ENCODE results near the gene ARPC2.
"Not testable (repeated sequence)": the region's sequence is repeated elsewhere in the genome, so short reads cannot be mapped to it uniquely, and the experiment has no call there.

Gene ARPC2
- long read RNA-seq, donor 1, transcript ARPC2-202 (11 exons, 1,505 nt): major isoform, 122 of 311 reads
- long read RNA-seq, donor 1, transcript ARPC2-216 (2 exons, 550 nt): minor isoform, 12 of 311 reads
- long read RNA-seq, donor 1, transcript ARPC2-201 (10 exons, 1,605 nt): minor isoform, 15 of 311 reads
- long read RNA-seq, donor 1, partial matches to known transcripts: 154 of 311 reads
- long read RNA-seq, donor 1, other reads (novel, unspliced or antisense): 0 of 311 reads
- long read RNA-seq, donor 2, transcript ARPC2-202 (11 exons, 1,505 nt): major isoform, 95 of 164 reads
- long read RNA-seq, donor 2, transcript ARPC2-201 (10 exons, 1,605 nt): minor isoform, 5 of 164 reads
- long read RNA-seq, donor 2, partial matches to known transcripts: 58 of 164 reads
- long read RNA-seq, donor 2, other reads (novel, unspliced or antisense): 0 of 164 reads
- long read RNA-seq, donor 3, transcript ARPC2-202 (11 exons, 1,505 nt): major isoform, 51 of 104 reads
- long read RNA-seq, donor 3, partial matches to known transcripts: 43 of 104 reads
- long read RNA-seq, donor 3, other reads (novel, unspliced or antisense): 0 of 104 reads
- long read RNA-seq, donor 4, transcript ARPC2-201 (10 exons, 1,605 nt): minor isoform, 5 of 183 reads
- long read RNA-seq, donor 4, transcript ARPC2-202 (11 exons, 1,505 nt): major isoform, 55 of 183 reads
- long read RNA-seq, donor 4, transcript ARPC2-216 (2 exons, 550 nt): minor isoform, 11 of 183 reads
- long read RNA-seq, donor 4, partial matches to known transcripts: 109 of 183 reads
- long read RNA-seq, donor 4, other reads (novel, unspliced or antisense): 0 of 183 reads
- long read RNA-seq, donor 5, transcript ARPC2-201 (10 exons, 1,605 nt): minor isoform, 11 of 170 reads
- long read RNA-seq, donor 5, transcript ARPC2-202 (11 exons, 1,505 nt): major isoform, 114 of 170 reads
- long read RNA-seq, donor 5, partial matches to known transcripts: 41 of 170 reads
- long read RNA-seq, donor 5, other reads (novel, unspliced or antisense): 0 of 170 reads
- long read RNA-seq, donor 6, transcript ARPC2-216 (2 exons, 550 nt): minor isoform, 14 of 237 reads
- long read RNA-seq, donor 6, transcript ARPC2-202 (11 exons, 1,505 nt): major isoform, 111 of 237 reads
- long read RNA-seq, donor 6, partial matches to known transcripts: 78 of 237 reads
- long read RNA-seq, donor 6, other reads (novel, unspliced or antisense): 26 of 237 reads
- long read RNA-seq, donor 7, transcript ARPC2-216 (2 exons, 550 nt): minor isoform, 34 of 430 reads
- long read RNA-seq, donor 7, transcript ARPC2-202 (11 exons, 1,505 nt): major isoform, 193 of 430 reads
- long read RNA-seq, donor 7, transcript ARPC2-209 (7 exons, 2,226 nt): minor isoform, 5 of 430 reads
- long read RNA-seq, donor 7, transcript ARPC2-201 (10 exons, 1,605 nt): minor isoform, 19 of 430 reads
- long read RNA-seq, donor 7, partial matches to known transcripts: 166 of 430 reads
- long read RNA-seq, donor 7, other reads (novel, unspliced or antisense): 5 of 430 reads
- long read RNA-seq, donor 8, transcript ARPC2-216 (2 exons, 550 nt): minor isoform, 7 of 204 reads
- long read RNA-seq, donor 8, transcript ARPC2-201 (10 exons, 1,605 nt): minor isoform, 9 of 204 reads
- long read RNA-seq, donor 8, transcript ARPC2-202 (11 exons, 1,505 nt): major isoform, 104 of 204 reads
- long read RNA-seq, donor 8, partial matches to known transcripts: 75 of 204 reads
- long read RNA-seq, donor 8, other reads (novel, unspliced or antisense): 0 of 204 reads

DNA sequence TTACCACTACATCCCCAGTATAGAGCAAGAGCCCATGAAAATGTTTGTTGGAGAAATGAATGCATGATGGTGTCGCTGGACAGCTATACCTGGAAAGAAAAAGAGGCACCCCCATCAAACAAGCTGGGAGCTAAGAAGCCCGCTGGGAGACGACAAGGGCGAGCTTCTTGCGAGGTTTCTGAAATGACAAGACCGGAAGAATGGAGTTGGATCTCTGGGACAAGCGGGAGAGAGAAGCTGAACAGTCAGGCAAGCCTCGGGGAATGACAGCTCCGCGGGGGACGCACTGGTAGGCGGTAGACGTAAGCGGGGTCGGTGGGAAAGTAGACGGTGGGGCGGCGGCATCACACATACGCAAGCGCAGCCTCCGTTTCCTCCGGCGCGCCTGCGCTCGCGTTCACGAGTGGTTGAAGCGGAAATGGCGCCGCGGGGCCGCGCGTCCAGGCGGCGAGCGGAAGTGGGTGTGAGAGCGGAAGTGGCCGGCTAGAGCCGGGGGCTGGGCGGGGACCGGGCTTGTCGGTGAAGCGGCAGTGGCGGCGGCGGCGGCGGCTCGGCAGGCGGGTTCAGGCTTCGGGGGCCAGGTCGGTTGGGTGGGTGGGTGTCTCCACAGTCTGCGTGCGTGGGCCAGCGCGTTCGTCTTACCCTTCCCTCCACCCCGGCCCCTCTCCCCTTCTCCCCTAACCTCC, at the start of gene ARPC2:
ARPC2 (plus strand) TSS at position 516 of the 686 bp plus-strand sequence. CDS start 282 bp downstream, outside the sequence.
- peak; percentile 91 for DNase-seq

DNA sequence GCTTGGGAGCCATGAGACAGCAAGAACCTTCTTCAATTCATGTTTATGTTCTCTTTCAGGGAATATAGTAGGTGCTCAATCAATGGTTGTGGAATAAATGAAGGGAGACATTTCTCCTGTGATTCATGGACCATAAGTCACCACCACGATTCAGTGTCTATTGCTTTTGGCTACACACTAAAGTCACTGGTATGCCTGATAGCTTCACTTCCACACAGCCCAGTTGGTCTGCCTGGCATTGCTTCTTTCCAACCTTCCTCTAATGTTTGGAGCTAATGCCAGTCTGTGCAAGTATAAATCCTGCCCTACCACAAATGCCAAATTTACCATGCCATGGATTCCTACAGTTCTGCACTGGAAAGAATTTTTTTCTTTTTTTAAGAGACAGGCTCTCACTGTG, 49.0 kb upstream of the ARPC2 start:
- DNase-seq: no peak

GRCh38 chr2:218168635-218169462, 48.1 kb upstream of the ARPC2 start:
- DNase-seq: peak; percentile 18

DNA sequence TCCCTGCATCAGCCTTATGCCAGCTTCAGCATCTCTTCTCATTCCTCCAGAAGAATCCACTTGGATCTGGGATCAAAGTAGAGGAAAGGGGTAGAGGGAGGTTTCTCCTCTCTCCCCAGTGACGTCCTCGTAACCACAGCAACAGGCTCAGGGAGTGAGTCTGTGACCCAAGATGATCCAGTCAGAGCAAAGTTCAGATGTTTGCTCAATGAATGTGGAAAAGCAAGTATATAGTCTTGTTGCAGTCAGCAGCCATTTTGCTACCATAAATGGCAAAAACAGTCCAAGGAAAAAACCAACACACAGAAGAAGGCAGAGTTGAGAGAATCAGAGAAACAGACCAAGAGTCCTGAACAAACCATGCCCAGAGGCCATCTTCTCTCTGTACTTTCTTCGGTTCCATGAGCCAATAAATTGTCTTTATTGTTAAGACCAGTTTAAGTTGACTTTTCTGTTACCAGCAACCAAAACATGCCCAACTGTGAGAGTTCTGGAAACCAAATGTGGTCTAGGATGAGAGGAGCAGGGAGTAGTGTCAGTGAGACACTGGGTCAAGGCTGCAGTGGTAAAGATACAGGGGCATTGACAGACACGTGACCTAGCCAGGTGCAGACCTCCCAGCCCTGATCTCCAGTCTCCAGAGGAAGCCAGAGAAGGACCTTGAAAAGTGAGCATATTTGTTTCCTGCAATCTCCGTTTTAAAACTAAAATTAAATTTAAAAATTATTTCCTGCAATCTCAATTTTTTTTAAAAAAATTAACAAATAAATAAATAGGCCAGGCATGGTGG, 47.0 kb upstream of the ARPC2 start:
- DNase-seq: no peak

DNA sequence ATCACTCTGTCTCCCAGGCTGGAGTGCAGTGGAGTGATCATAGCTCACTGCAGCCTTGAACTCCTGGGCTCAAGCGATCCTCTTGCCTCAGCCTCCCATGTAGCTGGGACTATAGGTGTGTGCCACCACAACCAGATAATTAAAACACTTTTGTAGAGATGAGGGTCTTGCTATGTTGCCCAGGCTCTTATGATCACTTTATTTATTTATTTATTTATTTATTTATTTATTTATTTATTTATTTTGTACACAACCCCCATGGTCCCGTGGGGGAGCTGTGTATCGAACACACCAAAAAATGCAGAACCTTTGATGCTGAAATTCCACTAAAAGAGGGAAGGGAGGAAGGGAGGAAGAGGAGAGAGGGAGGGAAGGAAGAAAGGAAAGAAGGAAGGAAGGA, 45.2 kb upstream of the ARPC2 start:
- DNase-seq: not testable (repeated sequence)

DNA sequence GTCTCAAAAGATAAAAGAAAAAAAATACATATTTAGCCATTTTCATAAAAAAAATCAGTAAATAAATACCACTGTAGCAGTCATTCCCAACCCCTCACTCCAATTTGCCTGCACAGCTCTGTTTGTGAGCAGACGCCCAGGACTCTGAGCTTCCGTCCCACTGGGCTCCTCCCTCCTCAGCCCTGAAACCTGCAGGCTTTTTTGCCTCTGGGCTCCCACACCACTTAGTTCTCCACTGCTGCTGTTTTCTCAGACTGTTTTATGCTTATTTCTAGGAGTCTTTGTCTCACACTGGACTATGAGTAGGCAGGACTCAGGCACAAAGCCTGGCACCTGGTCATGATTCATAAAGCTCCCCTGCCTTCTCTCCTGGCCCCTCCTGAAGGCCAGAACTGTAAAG, 44.1 kb upstream of the ARPC2 start:
- DNase-seq: no peak

DNA sequence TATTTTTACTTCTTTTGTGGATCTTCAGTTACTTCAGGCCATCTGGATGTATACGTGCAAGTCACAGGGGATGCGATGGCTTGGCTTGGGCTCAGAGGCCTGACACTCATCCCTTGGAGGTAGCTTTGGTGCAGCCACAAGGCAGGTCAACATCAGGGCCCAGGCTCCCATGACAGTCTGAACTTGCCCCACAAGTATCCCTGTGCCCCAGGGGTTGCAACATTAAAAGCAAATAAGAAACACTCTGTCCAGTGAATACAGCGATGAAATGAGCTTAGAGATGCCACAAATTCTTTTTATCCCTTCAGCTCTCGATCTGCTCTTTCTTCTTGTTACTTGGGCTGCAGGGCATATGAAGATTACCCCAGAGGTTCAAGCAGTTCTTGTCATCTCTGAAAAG, 37.2 kb upstream of the ARPC2 start:
- DNase-seq: no peak

- no peak for DNase-seq
Measured at GRCh38 chr2:218180467-218181114, 36.4 kb upstream of the ARPC2 start.

DNA sequence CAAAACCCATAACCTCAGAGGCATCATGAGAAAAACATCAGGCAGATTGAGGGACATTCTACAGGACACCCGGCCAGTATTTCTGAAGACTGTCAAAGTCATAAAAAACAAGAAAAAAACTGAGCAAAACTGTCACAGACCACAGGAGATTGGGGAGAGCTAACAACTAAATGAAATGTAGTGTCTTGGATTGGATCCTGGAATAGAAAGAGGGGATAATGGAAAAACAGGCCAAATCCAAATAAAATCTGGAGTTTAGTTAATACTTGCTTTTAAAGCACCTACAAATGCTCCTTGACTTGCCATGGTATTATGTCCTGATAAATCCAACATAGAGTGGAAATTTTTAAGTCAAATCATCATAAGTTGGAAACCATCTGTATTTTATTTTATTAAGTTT, 32.7 kb upstream of the ARPC2 start:
- DNase-seq: no peak

DNA sequence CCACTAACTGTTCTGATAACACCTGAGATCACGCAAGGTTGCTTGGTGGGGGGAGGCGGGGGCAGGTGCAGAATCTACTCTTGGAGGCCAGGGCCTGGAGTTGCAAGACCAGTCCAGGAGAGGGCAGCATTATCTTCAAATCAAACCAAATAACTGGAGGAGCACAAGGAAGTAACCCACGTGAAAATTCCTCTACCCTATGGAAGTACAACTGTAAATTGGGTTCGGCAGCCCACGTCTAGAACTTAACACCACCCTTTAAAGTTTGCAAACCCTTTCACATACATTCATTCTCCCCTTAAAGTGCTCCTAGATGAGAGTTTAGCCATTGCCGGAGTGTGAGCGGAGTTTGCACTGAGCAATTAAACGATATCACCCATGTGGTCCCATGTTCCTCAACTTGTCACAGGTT, 30.6 kb upstream of the ARPC2 start:
- peak; percentile 30 for DNase-seq

GRCh38 chr2:218186876-218187275, 30.1 kb upstream of the ARPC2 start:
- no peak for DNase-seq

DNA sequence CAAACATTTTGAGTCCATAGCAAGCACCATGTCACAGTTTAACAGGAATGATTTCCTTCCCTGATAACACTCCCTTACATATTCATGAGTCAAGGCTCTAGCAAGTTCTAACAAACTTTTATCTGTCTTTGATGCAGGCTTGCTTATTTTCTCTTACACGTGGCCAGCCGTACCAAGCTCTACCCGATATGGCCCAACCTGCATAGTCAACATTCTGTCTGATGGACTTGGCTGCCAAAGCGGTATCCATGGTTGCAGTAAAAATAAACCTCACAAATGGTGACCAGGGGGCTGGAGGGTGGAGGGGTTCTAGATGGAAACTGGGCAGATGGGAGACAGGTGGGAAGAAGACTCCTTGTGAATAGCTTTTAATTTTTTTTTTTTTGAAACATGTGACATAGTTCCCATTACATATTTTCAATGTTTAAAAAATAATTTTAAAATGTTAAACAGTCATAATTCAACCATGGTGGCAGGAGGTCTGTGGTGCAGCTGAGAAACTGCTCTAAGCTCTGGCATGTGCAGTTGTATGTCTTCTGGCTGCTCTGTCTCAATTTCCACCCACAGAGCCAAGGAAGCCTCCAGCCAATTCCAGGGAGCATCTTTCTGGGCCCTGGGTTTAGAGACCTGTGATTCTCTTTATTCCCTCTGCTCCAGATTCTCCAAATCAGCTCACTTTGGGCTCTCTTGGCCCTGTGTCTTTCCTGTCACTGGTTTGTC, 29.5 kb upstream of the ARPC2 start:
- DNase-seq: no peak

- DNase-seq: no peak
Measured at GRCh38 chr2:218188528-218188927, 28.5 kb upstream of the ARPC2 start.

- no peak for DNase-seq
Measured at GRCh38 chr2:218192902-218193430, 24.0 kb upstream of the ARPC2 start.

DNA sequence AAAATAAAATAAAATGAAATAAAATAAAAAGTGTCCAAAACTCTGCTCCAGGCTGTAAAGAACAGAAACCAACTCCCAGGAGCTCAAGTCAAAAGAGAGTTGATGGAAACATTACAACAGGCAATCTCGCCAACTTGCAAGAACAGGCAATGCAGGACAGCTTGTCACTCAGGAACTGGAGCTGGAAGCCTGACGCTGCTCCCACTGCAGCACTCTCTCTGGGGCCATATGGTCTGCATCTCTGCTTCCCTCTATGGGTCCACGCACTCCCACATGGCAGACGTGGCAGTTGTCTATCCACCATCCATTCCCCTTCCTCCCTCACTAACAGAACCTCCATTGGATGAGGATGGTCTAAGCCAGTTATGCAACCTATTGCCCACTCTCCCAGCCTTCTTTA, 23.3 kb upstream of the ARPC2 start:
- DNase-seq: no peak

- no peak for DNase-seq
Measured at GRCh38 chr2:218194880-218195279, 22.1 kb upstream of the ARPC2 start.

DNA sequence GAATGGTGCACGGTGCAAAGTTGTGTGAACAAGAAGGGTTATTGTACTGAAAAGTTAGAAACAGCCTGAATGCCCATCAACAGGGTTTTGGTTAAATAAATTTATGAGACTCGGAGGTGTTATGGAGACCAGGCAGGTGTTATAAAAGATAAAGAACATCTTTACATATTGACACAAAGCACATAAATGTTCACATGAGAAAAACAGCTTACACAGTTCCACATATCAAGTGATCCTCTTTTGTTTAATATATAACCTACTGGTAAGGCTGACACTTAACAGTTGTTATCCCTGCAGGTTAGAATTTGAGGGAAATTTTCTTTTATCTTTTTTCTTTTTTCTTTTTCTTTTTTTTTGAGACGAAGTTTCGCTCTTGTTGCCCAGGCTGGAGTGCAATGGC, 20.0 kb upstream of the ARPC2 start:
- no peak for DNase-seq

- no peak for DNase-seq
Measured at GRCh38 chr2:218202266-218202665, 14.7 kb upstream of the ARPC2 start.
